GM19023 (cell line): Measurements from ENCODE around the gene SORD.
"Not testable (repeated sequence)": the region's sequence is repeated elsewhere in the genome, so short reads cannot be mapped to it uniquely, and the experiment has no call there.

Source experiments
- ATAC-seq: cut with Tn5 transposase; IDR thresholded peaks from one replicate; pipeline ENCODE4 v1.9.1; 2021; ENCODE audit warnings: mild to moderate bottlenecking, moderate library complexity; ENCODE audit not compliant: unreplicated experiment

The SORD gene

GRCh38 chr15:45023659-45024225 is 747 bp downstream of the SORD start:
- no peak for ATAC-seq

GRCh38 chr15:45024649-45025048 is 1.7 kb downstream of the SORD start:
- not testable (repeated sequence) for ATAC-seq

GRCh38 chr15:45025627-45026026 is 2.6 kb downstream of the SORD start:
- ATAC-seq = not testable (repeated sequence)

GRCh38 chr15:45026651-45027190 is 3.7 kb downstream of the SORD start:
- no peak for ATAC-seq

- ATAC-seq = no peak
These were observed 4.2 kb downstream of the SORD start for GRCh38 chr15:45027220-45027619.

- ATAC-seq = no peak
These were observed 7.7 kb downstream of the SORD start for GRCh38 chr15:45030743-45031142.

- ATAC-seq = not testable (repeated sequence)
These were observed 8.6 kb downstream of the SORD start for GRCh38 chr15:45031522-45032028.

GRCh38 chr15:45032501-45032900 is 9.5 kb downstream of the SORD start:
- ATAC-seq = not testable (repeated sequence)

- ATAC-seq = not testable (repeated sequence)
These were observed 11.1 kb downstream of the SORD start for GRCh38 chr15:45034087-45034486.

- not testable (repeated sequence) for ATAC-seq
These were observed 11.8 kb downstream of the SORD start for GRCh38 chr15:45034600-45035375.

- ATAC-seq = peak; percentile 88
These were observed 14.1 kb downstream of the SORD start for GRCh38 chr15:45036812-45037781.

- no peak for ATAC-seq
These were observed 14.9 kb downstream of the SORD start for GRCh38 chr15:45037936-45038335.

- ATAC-seq = not testable (repeated sequence)
These were observed 17.4 kb downstream of the SORD start for GRCh38 chr15:45040396-45040795.

GRCh38 chr15:45041538-45041937 is 18.5 kb downstream of the SORD start:
- ATAC-seq = not testable (repeated sequence)

- not testable (repeated sequence) for ATAC-seq
These were observed 19.9 kb downstream of the SORD start for GRCh38 chr15:45042859-45043258.

- not testable (repeated sequence) for ATAC-seq
These were observed 21.3 kb downstream of the SORD start for GRCh38 chr15:45044270-45044669.

- ATAC-seq = peak; percentile 12
These were observed 25.4 kb downstream of the SORD start for GRCh38 chr15:45048449-45048793.

- peak; percentile 52 for ATAC-seq
These were observed 26.0 kb downstream of the SORD start for GRCh38 chr15:45048794-45049631.

- no peak for ATAC-seq
These were observed 27.6 kb downstream of the SORD start for GRCh38 chr15:45050587-45050986.

GRCh38 chr15:45052676-45053075 is 29.7 kb downstream of the SORD start:
- ATAC-seq = not testable (repeated sequence)
